Left lung (tissue), 10 donors: ENCODE data around the gene CPT1B. TPM values are rescaled to one million over a fixed set of nuclear protein-coding genes. Genes with fewer than 3 reads are reported as not detected.

ENCODE experiments used
- ATAC-seq: fragments of 200-7000 bp; cut with Tn5 transposase; one replicate; pipeline ENCODE4 v1.9.1; 2020; ENCODE audit warnings: moderate library complexity
- DNase-seq, 4 donors: peaks; one replicate each; pipeline ENCODE4 v3.0.0-alpha.2; 2013 to 2020
- H3K27ac ChIP-seq, 2 donors: fragments of 200-600 bp; sonication (generic) in 1 of 2; one replicate each; pipeline versions ENCODE4 v1.5.0 to v1.8.0; 2020 to 2021
- H3K27me3 ChIP-seq, 2 donors: fragments of 200-600 bp; sonication (generic) in 1 of 2; one replicate each; pipeline versions ENCODE4 v1.5.0 to v1.8.0; 2020 to 2021
- H3K36me3 ChIP-seq, 2 donors: fragments of 200-600 bp; sonication (generic) in 1 of 2; one replicate each; pipeline versions ENCODE4 v1.5.0 to v1.8.0; 2020 to 2021
- H3K4me1 ChIP-seq, 2 donors: fragments of 200-600 bp; one replicate each; pipeline ENCODE4 v1.8.0; 2021
- H3K4me3 ChIP-seq, 2 donors: fragments of 200-600 bp; sonication (generic) in 1 of 2; one replicate each; pipeline versions ENCODE4 v1.5.0 to v1.8.0; 2020 to 2021; ENCODE audit warnings: mild to moderate bottlenecking in 1 of 2
- H3K9me3 ChIP-seq, 2 donors: fragments of 200-600 bp; sonication (generic) in 1 of 2; one replicate each; pipeline versions ENCODE4 v1.5.0 to v1.8.0; 2020 to 2021
- CTCF ChIP-seq, 2 donors: fragments of 200-600 bp; sonication (generic) in 1 of 2; IDR thresholded peaks; one replicate each; pipeline versions ENCODE4 v1.5.0 to v1.8.0; 2021; ENCODE audit warnings: antibody characterized with exemption in 2 of 2
- intact Hi-C, 2 donors: fragments of 100-400 bp; cut with DNase I; formaldehyde crosslinking; loops; one replicate each; pipeline versions ENCODE4 v1.11.2 to v1.14.2; 2022
- polyA plus RNA-seq, 6 donors: library from polyadenylated mRNA; unstranded; fragments of 120-200 nt; gene quantifications; one replicate each; pipeline ENCODE4 v1.2.1, GENCODE V29; 2013; ENCODE audit not compliant: insufficient read length in 6 of 6
- total RNA-seq, 2 donors: library from RNA; stranded (reverse); fragmentation: NEBNext Ultra II Directional; extraction: Animal tissue kit (Norgen Biotek cat#: 25700); gene quantifications; one replicate each; pipeline ENCODE4 v1.2.1, GENCODE V29; 2021
- donor health status: DM: no; HTN: yes; CAD: no.
- donor health status: DM: no; HTN: no; CAD: no.

Gene CPT1B
- total and polyA plus RNA-seq, 8 donors, result 9.8 to 20.0 (median 13.4) TPM

- ATAC-seq, result no peak
- no peak for DNase-seq
- H3K27ac ChIP-seq, result no peak overlapping the region
- no peaks in the 10 kb centered on the region for H3K9me3 ChIP-seq
- no peak overlapping the region for H3K4me3 ChIP-seq
- intact Hi-C loops, result no loop called here
- peaks cover 5 to 8% of the 10 kb centered on the region in 2 donors for H3K4me1 ChIP-seq
- TF ChIP-seq CTCF (IDR thresholded peaks at IDR 0.05), result no peak
- H3K27me3 ChIP-seq, result peaks cover 0 to 5% of the 10 kb centered on the region in 2 donors
- peaks cover 0 to 58% of the 10 kb centered on the region in 2 donors for H3K36me3 ChIP-seq
Observed at GRCh38 chr22:50573491-50574382, 4.5 kb downstream of the CPT1B start.

DNA sequence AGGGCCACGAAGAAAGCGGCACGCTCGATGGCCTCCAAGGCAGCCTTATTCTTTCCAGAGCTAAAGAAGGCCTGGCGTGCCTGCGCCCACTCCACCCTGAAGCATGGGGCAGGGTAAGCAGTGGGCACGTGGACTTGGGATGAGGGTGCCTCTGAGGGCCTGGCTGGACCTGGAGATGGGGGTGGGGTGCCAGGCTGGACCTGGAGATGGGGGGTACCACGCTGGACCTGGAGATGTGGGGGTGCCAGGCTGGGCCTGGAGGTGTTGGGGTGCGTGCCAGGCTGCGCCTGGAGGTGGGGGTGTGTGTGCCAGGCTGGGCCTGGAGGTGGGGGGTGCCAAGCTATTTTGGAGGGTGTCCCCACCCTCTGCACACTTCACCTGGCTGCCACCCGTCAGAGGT is 5.3 kb downstream of the CPT1B start:
- no peak for TF ChIP-seq CTCF (IDR thresholded peaks at IDR 0.05)
- Histone ChIP-seq H3K9me3 (no peaks in the 10 kb centered on the region), H3K4me1 (peaks cover 0 to under 1% of the 10 kb centered on the region in 2 donors), H3K36me3 (peaks cover 0 to 62% of the 10 kb centered on the region in 2 donors), H3K27ac (no peak overlapping the region), H3K27me3 (peaks cover 0 to under 1% of the 10 kb centered on the region in 2 donors), H3K4me3 (no peak overlapping the region)
- no peak for ATAC-seq
- DNase-seq, result no peak
- intact Hi-C loops, result no loop called here

DNA sequence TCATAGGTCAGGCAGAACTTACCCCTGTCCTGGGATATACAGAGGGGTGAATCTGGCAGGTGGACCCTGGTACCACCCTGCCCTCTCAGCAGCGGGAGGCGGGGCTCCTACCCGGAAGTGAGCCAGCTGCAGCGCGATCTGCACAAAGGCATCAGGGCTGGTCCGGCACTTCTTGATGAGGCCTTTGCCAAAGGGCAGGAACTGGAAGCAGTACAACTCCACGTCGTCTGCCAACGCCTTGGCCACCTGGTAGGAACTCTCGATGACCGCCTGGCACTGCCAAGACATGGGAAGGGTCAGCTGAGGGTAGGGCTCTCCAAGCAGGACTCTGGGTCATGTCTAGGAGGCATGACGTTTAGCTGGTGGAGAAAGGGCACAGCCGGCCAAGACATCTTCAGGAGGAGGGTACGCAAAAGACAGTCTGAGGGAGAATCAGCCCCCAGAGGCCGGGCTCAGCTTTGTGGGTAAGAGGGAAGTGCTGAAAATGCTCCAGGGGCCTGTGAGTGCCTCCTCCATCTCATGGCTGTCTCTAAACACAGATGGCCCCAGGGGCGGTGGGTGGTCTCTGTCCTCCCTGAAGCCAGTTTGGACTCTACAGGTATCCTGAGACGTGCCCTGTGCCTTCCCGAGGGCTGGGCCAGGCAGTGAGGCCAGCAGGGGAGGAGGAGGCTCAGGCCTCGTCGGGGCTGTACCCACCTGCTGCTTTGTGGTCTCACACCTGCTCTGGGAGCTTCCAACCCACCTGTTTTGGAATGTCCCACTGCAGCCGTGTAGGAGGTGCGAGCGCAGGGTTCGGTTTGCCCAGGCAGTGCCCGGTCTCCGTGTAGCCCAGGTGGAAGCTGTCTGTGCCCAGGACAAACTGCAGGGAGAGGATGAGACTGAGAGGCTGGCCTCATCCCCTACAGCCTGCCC is 6.7 kb downstream of the CPT1B start:
- TF ChIP-seq CTCF (IDR thresholded peaks at IDR 0.05), result no peak
- no peak for ATAC-seq
- Histone ChIP-seq H3K36me3 (peaks cover 0 to 63% of the 10 kb centered on the region in 2 donors), H3K27me3 (no peaks in the 10 kb centered on the region), H3K9me3 (no peaks in the 10 kb centered on the region), H3K27ac (no peak overlapping the region), H3K4me3 (no peak overlapping the region), H3K4me1 (no peaks in the 10 kb centered on the region)
- no peak for DNase-seq
- intact Hi-C loops, result no loop called here

GRCh38 chr22:50570861-50571260 is 7.4 kb downstream of the CPT1B start:
- DNase-seq, result no peak
- ATAC-seq, result no peak
- Histone ChIP-seq H3K27ac (no peak overlapping the region), H3K4me1 (no peaks in the 10 kb centered on the region), H3K9me3 (no peaks in the 10 kb centered on the region), H3K36me3 (peaks cover 0 to 63% of the 10 kb centered on the region in 2 donors), H3K4me3 (no peak overlapping the region), H3K27me3 (no peaks in the 10 kb centered on the region)
- intact Hi-C loops, result no loop called here
- no peak for TF ChIP-seq CTCF (IDR thresholded peaks at IDR 0.05)
